K562 (cell line): Measurements from ENCODE around the gene SNAPC2. TPM values are rescaled to one million over a fixed set of nuclear protein-coding genes. Genes with fewer than 3 reads are reported as not detected.

ENCODE experiments used
- BCOR ChIP-seq: fragments of 450-650 bp; IDR thresholded peaks from 2 replicates; pipeline ENCODE4 v1.6.1; 2016
- BRD9 ChIP-seq: fragments of 450-650 bp; IDR thresholded peaks from 2 replicates; pipeline ENCODE4 v1.6.1; 2018; ENCODE audit warnings: low read depth; ENCODE audit not compliant: partially characterized antibody
- CHCHD3 ChIP-seq: fragments of 250-450 bp; sonication (Bioruptor Pico); IDR thresholded peaks from 2 replicates; pipeline ENCODE4 v2.1.2; 2022; ENCODE audit warnings: mild to moderate bottlenecking
- FOXM1 ChIP-seq, 2 experiments: fragments of 450-650 bp in 1 of 2; sonication (generic) in 1 of 2; formaldehyde crosslinking in 1 of 2; IDR thresholded peaks; 2 replicates each; pipeline versions ENCODE4 v1.6.1 to v1.9.0; 2017 to 2022; ENCODE audit warnings: low read depth in 2 of 2, mild to moderate bottlenecking in 2 of 2, missing genetic modification reagents in 1 of 2, moderate library complexity in 1 of 2
- HMG20B ChIP-seq: fragments of 250-450 bp; sonication (Bioruptor Pico); IDR thresholded peaks from 2 replicates; pipeline ENCODE4 v1.5.0; 2021; ENCODE audit warnings: mild to moderate bottlenecking
- KAT2B ChIP-seq: IDR thresholded peaks from one replicate; pipeline ENCODE4 v1.6.1; 2012; ENCODE audit warnings: low read depth, mild to moderate bottlenecking, control low read depth, inconsistent platforms, low read length, moderate library complexity
- KLF1 ChIP-seq: fragments of 450-650 bp; IDR thresholded peaks from 2 replicates; pipeline ENCODE4 v1.6.1; 2016; ENCODE audit warnings: missing genetic modification characterization, missing compliant biosample characterization
- NCOR1 ChIP-seq: fragments of 450-650 bp; IDR thresholded peaks from 2 replicates; pipeline ENCODE4 v1.6.1; 2016; ENCODE audit warnings: mild to moderate bottlenecking, moderate library complexity
- NFYB ChIP-seq: IDR thresholded peaks from 2 replicates; pipeline ENCODE4 v1.6.1; 2011; ENCODE audit warnings: mild to moderate bottlenecking, moderate library complexity; ENCODE audit not compliant: insufficient read length; ENCODE audit errors: extremely low read depth
- NR1H2 ChIP-seq: sonication (generic); formaldehyde crosslinking; IDR thresholded peaks from 2 replicates; pipeline ENCODE4 v1.4.0; 2020; ENCODE audit warnings: mild to moderate bottlenecking, missing genetic modification reagents
- PHF20 ChIP-seq: fragments of 450-650 bp; IDR thresholded peaks from 2 replicates; pipeline ENCODE4 v1.6.1; 2018; ENCODE audit not compliant: partially characterized antibody
- RFX5 ChIP-seq: IDR thresholded peaks from 2 replicates; pipeline ENCODE4 v1.6.1; 2011; ENCODE audit warnings: low read depth, mild to moderate bottlenecking, improper control_type of control experiment, low read length
- SAFB ChIP-seq: fragments of 200-400 bp; formaldehyde crosslinking; IDR thresholded peaks from 2 replicates; pipeline ENCODE4 v1.6.1; 2017; ENCODE audit warnings: low read depth, low read length, borderline replicate concordance
- TAF7 ChIP-seq: fragments of 450-650 bp; IDR thresholded peaks from 2 replicates; pipeline ENCODE4 v1.6.1; 2016; ENCODE audit warnings: missing genetic modification characterization, missing compliant biosample characterization
- ZBTB2 ChIP-seq: fragments of 450-650 bp; IDR thresholded peaks from 2 replicates; pipeline ENCODE4 v1.6.1; 2016; ENCODE audit warnings: antibody characterized with exemption
- ZKSCAN8 ChIP-seq: fragments of 200-800 bp; sonication (Bioruptor generic); IDR thresholded peaks from 2 replicates; pipeline ENCODE4 v1.6.1; 2016; ENCODE audit warnings: missing genetic modification characterization, missing compliant biosample characterization
- ZNF12 ChIP-seq: sonication (generic); formaldehyde crosslinking; IDR thresholded peaks from 2 replicates; pipeline ENCODE4 v1.4.0; 2020; ENCODE audit warnings: mild to moderate bottlenecking, missing genetic modification reagents
- ZNF133 ChIP-seq: fragments of 250-450 bp; sonication (Bioruptor Pico); IDR thresholded peaks from 2 replicates; pipeline ENCODE4 v1.4.0; 2020; ENCODE audit warnings: mild to moderate bottlenecking
- ZNF175 ChIP-seq: fragments of 200-800 bp; sonication (Bioruptor generic); IDR thresholded peaks from 2 replicates; pipeline ENCODE4 v1.6.1; 2016; ENCODE audit warnings: low read depth, mild to moderate bottlenecking, missing genetic modification characterization, missing compliant biosample characterization
- ZNF197 ChIP-seq: fragments of 200-800 bp; sonication (Bioruptor generic); IDR thresholded peaks from 2 replicates; pipeline ENCODE4 v1.6.1; 2016; ENCODE audit warnings: low read depth, missing genetic modification characterization, missing compliant biosample characterization
- ZNF384 ChIP-seq: IDR thresholded peaks from 2 replicates; pipeline ENCODE4 v1.6.1; 2012; ENCODE audit warnings: low read depth, low read length, improper control_type of control experiment
- polyA plus RNA-seq, 8 experiments: library from polyadenylated mRNA; depleted of rRNA in 4 of 8; stranded (reverse) in 5 of 8; unstranded in 3 of 8; fragments of >200 nt; fragmentation: Nextera tagmentation in 2 of 8; fragmentation: Illumina TruSeq in 1 of 8; extraction: Ambion mirVana in 2 of 8; extraction: Trizol in 1 of 8; gene quantifications; 2 replicates each; pipeline versions ENCODE4 v1.2.1 to v1.2.3, GENCODE V29; 2011 to 2014; ENCODE audit warnings: inconsistent platforms in 1 of 8, missing spikeins in 1 of 8
- total RNA-seq, 7 experiments: library from RNA; depleted of rRNA in 6 of 7; stranded (reverse); fragments of >200 nt in 6 of 7; fragmentation: Illumina TruSeq in 2 of 7; extraction: Trizol in 2 of 7; gene quantifications; 2 replicates each; pipeline versions ENCODE4 v1.2.1 to v1.2.3, GENCODE V29; 2011 to 2021; ENCODE audit warnings: low replicate concordance in 1 of 7
- TF ChIP-seq, protein P1 (sequence below): fragments of 450-650 bp; IDR thresholded peaks from 2 replicates; pipeline ENCODE4 v1.6.1; 2016
- TF ChIP-seq, protein P2 (sequence below): sonication (generic); formaldehyde crosslinking; IDR thresholded peaks from 2 replicates; pipeline ENCODE4 v1.8.1; 2023; ENCODE audit warnings: missing genetic modification reagents, mild to moderate bottlenecking, borderline replicate concordance

SNAPC2 gene
- total and polyA plus RNA-seq, 9 of the 15 experiments (the other 6 are each of a cell fraction or from before 2014, with no cell fraction given) = 0.59 to 45.1 (median 15.3) TPM

- TF ChIP-seq ZBTB2 = no peak
- no peak for TF ChIP-seq CHCHD3 (CRISPR knock-in tag)
- TF ChIP-seq ZNF197 (CRISPR knock-in tag) = no peak
- TF ChIP-seq BCOR = no peak
- no peak for TF ChIP-seq NFYB
- TF ChIP-seq SAFB = no peak
- no peak for TF ChIP-seq PHF20
- TF ChIP-seq RFX5 = no peak
- TF ChIP-seq NCOR1 = no peak
- no peak for TF ChIP-seq ZNF12
- no peak for TF ChIP-seq ZNF133 (CRISPR knock-in tag)
- TF ChIP-seq TAF7 (tag) = no peak
- TF ChIP-seq, protein P1, sequence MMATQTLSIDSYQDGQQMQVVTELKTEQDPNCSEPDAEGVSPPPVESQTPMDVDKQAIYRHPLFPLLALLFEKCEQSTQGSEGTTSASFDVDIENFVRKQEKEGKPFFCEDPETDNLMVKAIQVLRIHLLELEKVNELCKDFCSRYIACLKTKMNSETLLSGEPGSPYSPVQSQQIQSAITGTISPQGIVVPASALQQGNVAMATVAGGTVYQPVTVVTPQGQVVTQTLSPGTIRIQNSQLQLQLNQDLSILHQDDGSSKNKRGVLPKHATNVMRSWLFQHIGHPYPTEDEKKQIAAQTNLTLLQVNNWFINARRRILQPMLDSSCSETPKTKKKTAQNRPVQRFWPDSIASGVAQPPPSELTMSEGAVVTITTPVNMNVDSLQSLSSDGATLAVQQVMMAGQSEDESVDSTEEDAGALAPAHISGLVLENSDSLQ = peak; percentile 92
- no peak for TF ChIP-seq BRD9
- no peak for TF ChIP-seq KLF1
- no peak for TF ChIP-seq ZNF175
- TF ChIP-seq, protein P2, sequence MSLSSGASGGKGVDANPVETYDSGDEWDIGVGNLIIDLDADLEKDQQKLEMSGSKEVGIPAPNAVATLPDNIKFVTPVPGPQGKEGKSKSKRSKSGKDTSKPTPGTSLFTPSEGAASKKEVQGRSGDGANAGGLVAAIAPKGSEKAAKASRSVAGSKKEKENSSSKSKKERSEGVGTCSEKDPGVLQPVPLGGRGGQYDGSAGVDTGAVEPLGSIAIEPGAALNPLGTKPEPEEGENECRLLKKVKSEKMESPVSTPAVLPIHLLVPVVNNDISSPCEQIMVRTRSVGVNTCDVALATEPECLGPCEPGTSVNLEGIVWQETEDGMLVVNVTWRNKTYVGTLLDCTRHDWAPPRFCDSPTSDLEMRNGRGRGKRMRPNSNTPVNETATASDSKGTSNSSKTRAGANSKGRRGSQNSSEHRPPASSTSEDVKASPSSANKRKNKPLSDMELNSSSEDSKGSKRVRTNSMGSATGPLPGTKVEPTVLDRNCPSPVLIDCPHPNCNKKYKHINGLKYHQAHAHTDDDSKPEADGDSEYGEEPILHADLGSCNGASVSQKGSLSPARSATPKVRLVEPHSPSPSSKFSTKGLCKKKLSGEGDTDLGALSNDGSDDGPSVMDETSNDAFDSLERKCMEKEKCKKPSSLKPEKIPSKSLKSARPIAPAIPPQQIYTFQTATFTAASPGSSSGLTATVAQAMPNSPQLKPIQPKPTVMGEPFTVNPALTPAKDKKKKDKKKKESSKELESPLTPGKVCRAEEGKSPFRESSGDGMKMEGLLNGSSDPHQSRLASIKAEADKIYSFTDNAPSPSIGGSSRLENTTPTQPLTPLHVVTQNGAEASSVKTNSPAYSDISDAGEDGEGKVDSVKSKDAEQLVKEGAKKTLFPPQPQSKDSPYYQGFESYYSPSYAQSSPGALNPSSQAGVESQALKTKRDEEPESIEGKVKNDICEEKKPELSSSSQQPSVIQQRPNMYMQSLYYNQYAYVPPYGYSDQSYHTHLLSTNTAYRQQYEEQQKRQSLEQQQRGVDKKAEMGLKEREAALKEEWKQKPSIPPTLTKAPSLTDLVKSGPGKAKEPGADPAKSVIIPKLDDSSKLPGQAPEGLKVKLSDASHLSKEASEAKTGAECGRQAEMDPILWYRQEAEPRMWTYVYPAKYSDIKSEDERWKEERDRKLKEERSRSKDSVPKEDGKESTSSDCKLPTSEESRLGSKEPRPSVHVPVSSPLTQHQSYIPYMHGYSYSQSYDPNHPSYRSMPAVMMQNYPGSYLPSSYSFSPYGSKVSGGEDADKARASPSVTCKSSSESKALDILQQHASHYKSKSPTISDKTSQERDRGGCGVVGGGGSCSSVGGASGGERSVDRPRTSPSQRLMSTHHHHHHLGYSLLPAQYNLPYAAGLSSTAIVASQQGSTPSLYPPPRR (CRISPR knock-in tag) = no peak
- TF ChIP-seq KAT2B = no peak
- TF ChIP-seq NR1H2 = no peak
- no peak for TF ChIP-seq HMG20B
- TF ChIP-seq ZNF384 = no peak
- TF ChIP-seq FOXM1 (IDR thresholded peaks at IDR 0.05; ENCODE audit: low read depth) = no peak
- no peak for TF ChIP-seq FOXM1 (CRISPR knock-in tag; IDR thresholded peaks at IDR 0.05; ENCODE audit: low read depth)
- no peak for TF ChIP-seq ZKSCAN8 (CRISPR knock-in tag)
Measured at GRCh38 chr19:7871437-7872305, 48.5 kb upstream of the SNAPC2 start (continued).
